Kidney epithelial cell (primary cell): ENCODE results near the gene GBP5. TPM values are rescaled to one million over a fixed set of nuclear protein-coding genes. Genes with fewer than 3 reads are reported as not detected.

Experiments used
- DNase-seq: peaks from one replicate; pipeline ENCODE4 v3.0.0-alpha.2; 2010; ENCODE audit warnings: low read depth
- H3K27me3 ChIP-seq: 2 replicates; pipeline ENCODE4 v1.6.0; 2011; ENCODE audit warnings: low read length; ENCODE audit not compliant: control insufficient read depth, insufficient read depth
- H3K36me3 ChIP-seq: 2 replicates; pipeline ENCODE4 v1.5.1; 2011; ENCODE audit warnings: low read length; ENCODE audit not compliant: control insufficient read depth, insufficient read depth
- H3K4me3 ChIP-seq: 2 replicates; pipeline ENCODE4 v1.5.1; 2011; ENCODE audit warnings: low read depth, mild to moderate bottlenecking, control low read depth, low read length
- total RNA-seq: library from RNA; depleted of rRNA; stranded (reverse); fragments of >200 nt; gene quantifications from 2 replicates; pipeline ENCODE4 v1.2.3, GENCODE V29; 2015
- TF ChIP-seq, protein P1 (sequence below): IDR thresholded peaks from 2 replicates; pipeline ENCODE4 v1.5.1; 2011; ENCODE audit warnings: mild to moderate bottlenecking, moderate library complexity, low read length, control low read depth, inconsistent platforms; ENCODE audit not compliant: insufficient read depth, poor library complexity, severe bottlenecking

Gene GBP5
- total RNA-seq, 1 donor from 2014 or later = 0.33 TPM

DNA sequence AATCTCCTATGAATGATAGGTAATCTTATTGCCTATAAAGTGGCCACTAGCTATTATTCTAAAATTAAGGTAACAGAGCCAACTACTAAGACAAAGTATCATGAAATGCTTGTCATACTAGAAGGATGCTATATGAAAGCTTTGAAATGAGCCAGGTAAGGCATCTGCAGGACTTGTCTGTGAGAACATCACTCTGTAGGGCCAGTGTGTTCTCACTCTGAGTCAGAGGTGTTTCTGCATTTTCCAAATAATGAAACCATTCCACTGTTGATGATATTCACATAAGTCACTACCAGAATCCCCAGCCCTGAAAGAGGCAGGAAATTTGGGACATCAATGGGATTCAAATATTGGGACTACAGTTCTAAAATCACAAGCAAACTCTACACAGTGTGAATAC lies 25.8 kb upstream of the GBP5 start:
- Histone ChIP-seq H3K27me3 (no peaks in the 10 kb centered on the region), H3K4me3 (no peak overlapping the region), H3K36me3 (no peaks in the 10 kb centered on the region)
- DNase-seq = no peak
- TF ChIP-seq, protein P1, sequence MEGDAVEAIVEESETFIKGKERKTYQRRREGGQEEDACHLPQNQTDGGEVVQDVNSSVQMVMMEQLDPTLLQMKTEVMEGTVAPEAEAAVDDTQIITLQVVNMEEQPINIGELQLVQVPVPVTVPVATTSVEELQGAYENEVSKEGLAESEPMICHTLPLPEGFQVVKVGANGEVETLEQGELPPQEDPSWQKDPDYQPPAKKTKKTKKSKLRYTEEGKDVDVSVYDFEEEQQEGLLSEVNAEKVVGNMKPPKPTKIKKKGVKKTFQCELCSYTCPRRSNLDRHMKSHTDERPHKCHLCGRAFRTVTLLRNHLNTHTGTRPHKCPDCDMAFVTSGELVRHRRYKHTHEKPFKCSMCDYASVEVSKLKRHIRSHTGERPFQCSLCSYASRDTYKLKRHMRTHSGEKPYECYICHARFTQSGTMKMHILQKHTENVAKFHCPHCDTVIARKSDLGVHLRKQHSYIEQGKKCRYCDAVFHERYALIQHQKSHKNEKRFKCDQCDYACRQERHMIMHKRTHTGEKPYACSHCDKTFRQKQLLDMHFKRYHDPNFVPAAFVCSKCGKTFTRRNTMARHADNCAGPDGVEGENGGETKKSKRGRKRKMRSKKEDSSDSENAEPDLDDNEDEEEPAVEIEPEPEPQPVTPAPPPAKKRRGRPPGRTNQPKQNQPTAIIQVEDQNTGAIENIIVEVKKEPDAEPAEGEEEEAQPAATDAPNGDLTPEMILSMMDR = no peak

DNA sequence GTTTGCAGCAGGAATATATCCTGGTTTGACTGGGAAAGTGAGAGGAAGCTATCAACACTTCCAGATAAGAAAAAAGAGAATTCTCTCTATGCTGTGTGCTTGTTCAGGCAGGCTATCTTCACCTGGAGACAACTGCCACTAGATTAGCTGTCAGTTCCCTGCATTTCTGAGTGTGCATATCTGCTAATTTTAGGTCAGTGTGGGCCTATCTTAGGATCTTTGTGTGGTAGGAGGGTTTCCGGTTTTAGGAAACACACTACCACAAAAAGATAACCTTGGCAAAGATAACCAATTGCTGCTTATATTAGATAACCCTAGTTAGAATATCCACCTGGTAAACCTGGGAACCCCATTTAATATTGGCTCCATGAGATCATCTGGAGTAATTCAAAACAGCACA lies 22.5 kb upstream of the GBP5 start:
- no peaks in the 10 kb centered on the region for H3K27me3 ChIP-seq
- TF ChIP-seq, protein P1 = no peak
- no peak overlapping the region for H3K4me3 ChIP-seq
- DNase-seq = no peak
- H3K36me3 ChIP-seq = no peaks in the 10 kb centered on the region

DNA sequence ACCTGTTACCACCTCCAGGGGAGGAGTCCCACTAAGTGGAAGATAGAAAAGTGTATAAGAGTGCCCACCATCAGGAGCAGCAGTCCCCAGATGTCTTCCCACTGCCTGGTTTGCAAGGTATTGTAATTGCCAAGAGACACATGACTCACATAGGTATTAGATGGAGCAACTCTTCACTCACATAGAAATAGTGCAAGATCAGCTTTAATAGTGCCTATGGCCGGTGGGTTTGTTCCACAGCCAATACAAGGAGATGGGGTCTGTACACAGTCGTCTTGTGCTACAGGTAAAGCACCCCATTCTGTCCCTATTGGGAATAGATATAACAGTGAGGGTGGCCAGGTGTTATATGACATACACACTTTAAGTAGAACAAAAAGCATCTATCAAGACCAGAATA lies 18.6 kb upstream of the GBP5 start:
- DNase-seq = no peak
- TF ChIP-seq, protein P1 = no peak
- Histone ChIP-seq H3K36me3 (no peaks in the 10 kb centered on the region), H3K27me3 (no peaks in the 10 kb centered on the region), H3K4me3 (no peak overlapping the region)

DNA sequence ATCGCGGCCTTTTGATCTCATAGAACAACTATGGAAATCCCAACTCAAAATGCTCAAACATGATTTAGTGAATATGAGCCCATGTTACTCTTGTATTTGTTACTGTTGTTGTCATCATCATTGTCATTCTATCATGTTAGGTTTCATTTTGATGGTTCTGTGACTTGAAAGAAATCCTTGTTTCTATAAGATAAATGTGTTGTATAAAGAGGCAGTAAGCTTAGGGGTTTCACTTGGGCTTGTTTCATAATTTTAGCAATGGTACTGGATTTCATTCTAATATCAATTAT lies 15.3 kb upstream of the GBP5 start:
- Histone ChIP-seq H3K27me3 (no peaks in the 10 kb centered on the region), H3K36me3 (no peaks in the 10 kb centered on the region), H3K4me3 (no peak overlapping the region)
- no peak for DNase-seq
- TF ChIP-seq, protein P1 = no peak

DNA sequence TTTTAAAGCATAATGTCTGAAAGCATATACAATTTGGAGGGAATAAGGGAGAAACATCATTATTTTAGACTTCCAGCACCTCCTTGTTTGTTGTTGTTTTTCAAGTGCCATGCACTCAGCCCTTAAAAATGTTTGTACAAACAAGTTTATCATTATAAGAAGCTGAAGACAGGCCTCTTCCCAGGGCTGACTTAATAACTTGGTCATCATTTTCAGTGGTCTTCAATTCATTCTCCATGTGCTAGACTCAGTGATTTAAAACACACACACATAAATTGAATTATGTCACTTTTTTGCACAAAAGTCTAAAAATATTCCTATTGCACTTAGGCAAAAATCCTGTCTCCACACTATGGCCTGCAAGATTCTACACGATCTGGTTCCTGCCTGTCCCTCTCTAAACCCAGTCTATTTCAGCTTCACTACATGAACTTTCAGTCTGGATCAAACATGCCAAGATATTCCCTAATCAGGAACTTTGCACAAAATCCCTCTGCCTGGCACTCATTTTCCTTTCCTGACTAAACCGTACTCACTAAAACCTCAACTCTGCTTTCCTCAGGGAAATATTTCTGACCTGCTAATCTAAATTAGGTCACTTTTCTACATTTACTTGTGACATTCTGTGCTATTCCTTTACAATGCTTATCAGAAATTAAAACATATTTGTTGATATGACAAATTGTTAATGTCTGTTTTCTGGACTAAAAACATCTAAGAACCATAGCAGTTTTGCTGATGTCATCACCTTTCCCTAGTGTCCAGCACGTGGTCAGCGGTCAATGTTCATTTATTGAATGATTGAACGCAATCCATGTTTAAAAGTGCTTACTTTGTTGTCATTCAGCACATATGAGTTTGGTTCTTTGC lies 14.8 kb upstream of the GBP5 start:
- no peak overlapping the region for H3K4me3 ChIP-seq
- TF ChIP-seq, protein P1 = no peak
- no peaks in the 10 kb centered on the region for H3K36me3 ChIP-seq
- no peak for DNase-seq
- no peaks in the 10 kb centered on the region for H3K27me3 ChIP-seq
